ENCODE data around the gene CPVL. TPM values are rescaled to one million over a fixed set of nuclear protein-coding genes. Genes with fewer than 3 reads are reported as not detected.
A peak's percentile ranks its signal among the peaks of the same experiment; 100 is the strongest.

Gene CPVL
- total RNA-seq, 2 donors from 2014 or later, result 2.7 to 11.8 TPM

GRCh38 chr7:28984631-28985030 lies 161.7 kb downstream of the CPVL start:
- Histone ChIP-seq H3K4me1 (peaks cover 0 to 47% of the 10 kb centered on the region in 2 donors), H3K27me3 (no peaks in the 10 kb centered on the region), H3K27ac (peak overlapping the region; percentile 38 to 59), H3K9me3 (no peaks in the 10 kb centered on the region), H3K36me3 (no peaks in the 10 kb centered on the region), H3K4me3 (no peak overlapping the region)
- peak; percentile 80 for DNase-seq (ENCODE audit: low spot score)
- no peak for TF ChIP-seq CTCF (IDR thresholded peaks at IDR 0.05)

- DNase-seq (ENCODE audit: low spot score), result no peak
- Histone ChIP-seq H3K9me3 (no peaks in the 10 kb centered on the region), H3K27ac (peak overlapping the region in 1 of 2 donors; percentile 59), H3K36me3 (no peaks in the 10 kb centered on the region), H3K27me3 (no peaks in the 10 kb centered on the region), H3K4me3 (no peak overlapping the region), H3K4me1 (peaks cover 0 to 43% of the 10 kb centered on the region in 2 donors)
- TF ChIP-seq CTCF (IDR thresholded peaks at IDR 0.05), result no peak
Measured at GRCh38 chr7:28984217-28984616, 162.1 kb downstream of the CPVL start.

- Histone ChIP-seq H3K36me3 (no peaks in the 10 kb centered on the region), H3K9me3 (no peaks in the 10 kb centered on the region), H3K27ac (no peak overlapping the region), H3K4me1 (peaks cover 0 to 40% of the 10 kb centered on the region in 2 donors), H3K4me3 (no peak overlapping the region), H3K27me3 (no peaks in the 10 kb centered on the region)
- no peak for DNase-seq (ENCODE audit: low spot score)
- TF ChIP-seq CTCF (IDR thresholded peaks at IDR 0.05), result no peak
Measured at GRCh38 chr7:28983396-28984190, 162.7 kb downstream of the CPVL start.

GRCh38 chr7:28981161-28981465 lies 165.2 kb downstream of the CPVL start:
- Histone ChIP-seq H3K36me3 (no peaks in the 10 kb centered on the region), H3K27me3 (no peaks in the 10 kb centered on the region), H3K9me3 (no peaks in the 10 kb centered on the region), H3K4me3 (no peak overlapping the region), H3K4me1 (peaks cover 0 to 21% of the 10 kb centered on the region in 2 donors), H3K27ac (peak overlapping the region in 1 of 2 donors; percentile 41)
- no peak for DNase-seq (ENCODE audit: low spot score)
- no peak for TF ChIP-seq CTCF (IDR thresholded peaks at IDR 0.05)

- Histone ChIP-seq H3K36me3 (no peaks in the 10 kb centered on the region), H3K4me1 (peaks cover 0 to 19% of the 10 kb centered on the region in 2 donors), H3K27ac (peak overlapping the region in 1 of 2 donors; percentile 41), H3K9me3 (no peaks in the 10 kb centered on the region), H3K27me3 (no peaks in the 10 kb centered on the region), H3K4me3 (no peak overlapping the region)
- TF ChIP-seq CTCF (IDR thresholded peaks at IDR 0.05), result no peak
- DNase-seq (ENCODE audit: low spot score), result no peak
Measured at GRCh38 chr7:28980451-28981160, 165.7 kb downstream of the CPVL start.

All from right atrium auricular region (tissue), 2 donors.